ENCODE results near the gene TAP1. TPM values are rescaled to one million over a fixed set of nuclear protein-coding genes. Genes with fewer than 3 reads are reported as not detected.
A peak's percentile ranks its signal among the peaks of the same experiment; 100 is the strongest.

Gene TAP1
- total RNA-seq, 1 experiment from 2014 or later, result 12.1 TPM

DNA sequence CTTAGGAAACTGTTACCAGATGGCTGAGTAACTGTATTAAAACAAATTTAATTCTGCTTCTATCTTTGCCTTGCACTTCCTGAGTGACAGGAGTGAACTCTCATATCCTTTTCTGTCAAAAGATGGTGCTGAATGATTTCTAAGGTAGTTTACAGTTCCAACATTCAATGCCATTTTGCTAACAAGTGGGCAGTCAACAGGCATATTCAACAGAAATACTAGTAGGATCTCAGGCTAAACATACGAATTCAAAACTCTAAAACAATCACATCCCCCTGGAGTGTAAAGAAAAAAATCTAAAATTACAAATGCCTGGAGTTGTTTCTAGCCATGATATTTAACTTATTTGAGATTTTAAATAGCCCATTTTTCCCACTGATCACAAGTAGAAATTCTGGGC is 7.2 kb upstream of the TAP1 start:
- peaks cover 36% of the 10 kb centered on the region for H3K27me3 Mint-ChIP-seq (ENCODE audit: low read depth)
- no peak overlapping the region for H2AFZ ChIP-seq (ENCODE audit: low read length)

More for the DNA sequence above, 7.2 kb upstream of the TAP1 start:
- Histone ChIP-seq H3K23me2 (ENCODE audit: insufficient read length, low read depth, low read length, poor library complexity, severe bottlenecking) (no peaks in the 10 kb centered on the region), H3K4me2 (ENCODE audit: insufficient read depth, insufficient read length, low read length) (no peak overlapping the region), H3K18ac (ENCODE audit: insufficient read length, low read depth, low read length) (no peak overlapping the region), H3K14ac (ENCODE audit: insufficient read depth, low read length) (no peak overlapping the region), H3K79me2 (ENCODE audit: insufficient read depth, low read length) (no peaks in the 10 kb centered on the region), H3T11ph (ENCODE audit: low read length) (peak overlapping the region; percentile 82), H3K56ac (ENCODE audit: insufficient read length, low read depth, low read length) (no peak overlapping the region), H2BK12ac (ENCODE audit: insufficient read length, low read depth, low read length) (no peak overlapping the region), H3K23ac (ENCODE audit: insufficient read length, low read depth, low read length) (no peak overlapping the region), H3K79me1 (ENCODE audit: insufficient read depth, low read depth, low read length, poor library complexity, severe bottlenecking) (no peaks in the 10 kb centered on the region), H4K20me1 (ENCODE audit: control insufficient read depth, insufficient read depth, insufficient read length) (no peaks in the 10 kb centered on the region), H3K4ac (ENCODE audit: low read depth, low read length) (no peak overlapping the region), H3K9me3 (ENCODE audit: control insufficient read depth, low read depth, low read length) (no peaks in the 10 kb centered on the region), H2BK120ac (ENCODE audit: low read depth, low read length, poor library complexity, severe bottlenecking) (no peak overlapping the region), H2BK5ac (ENCODE audit: insufficient read length, low read length) (no peak overlapping the region), H3K4me1 (ENCODE audit: insufficient read depth, low read length) (no peaks in the 10 kb centered on the region), H3K9ac (ENCODE audit: extremely low read depth, insufficient read length, low read length) (no peak overlapping the region), H3K27ac (ENCODE audit: insufficient read length, low read depth, low read length) (no peak overlapping the region), H3K27me3 (ENCODE audit: insufficient read depth, low read length) (peaks cover under 1% of the 10 kb centered on the region; the same call in 1 of the 2 replicates), H2BK20ac (ENCODE audit: low read depth, low read length, poor library complexity, severe bottlenecking) (peak overlapping the region; percentile 49), H2BK15ac (ENCODE audit: low read depth, low read length) (no peak overlapping the region), H4K8ac (replicated peaks; ENCODE audit: insufficient read length, low read depth, low read length) (no peak overlapping the region), H4K91ac (ENCODE audit: insufficient read length, low read depth, low read length) (no peak overlapping the region), H2AK5ac (ENCODE audit: insufficient read length, low read length) (no peak overlapping the region), H4K5ac (ENCODE audit: insufficient read length, low read depth, low read length) (no peak overlapping the region)
- H3K9me3 Mint-ChIP-seq, result no peaks in the 10 kb centered on the region
- H3K4me1 Mint-ChIP-seq, result peaks cover 8 to 9% of the 10 kb centered on the region in 2 experiments
- no CpG with 5 or more reads among the region's 1 CpG for WGBS (ENCODE audit: extremely low coverage, insufficient read length, low lambda C conversion rate)
- no peaks in the 10 kb centered on the region for H3K36me3 Mint-ChIP-seq (ENCODE audit: insufficient read depth in 1 of 3, low read depth in 3 of 3)
- peak overlapping the region in 1 of 3 experiments; percentile 72; a peak in 2 of 7 replicates for H3K27ac Mint-ChIP-seq
- TF ChIP-seq, protein P1, sequence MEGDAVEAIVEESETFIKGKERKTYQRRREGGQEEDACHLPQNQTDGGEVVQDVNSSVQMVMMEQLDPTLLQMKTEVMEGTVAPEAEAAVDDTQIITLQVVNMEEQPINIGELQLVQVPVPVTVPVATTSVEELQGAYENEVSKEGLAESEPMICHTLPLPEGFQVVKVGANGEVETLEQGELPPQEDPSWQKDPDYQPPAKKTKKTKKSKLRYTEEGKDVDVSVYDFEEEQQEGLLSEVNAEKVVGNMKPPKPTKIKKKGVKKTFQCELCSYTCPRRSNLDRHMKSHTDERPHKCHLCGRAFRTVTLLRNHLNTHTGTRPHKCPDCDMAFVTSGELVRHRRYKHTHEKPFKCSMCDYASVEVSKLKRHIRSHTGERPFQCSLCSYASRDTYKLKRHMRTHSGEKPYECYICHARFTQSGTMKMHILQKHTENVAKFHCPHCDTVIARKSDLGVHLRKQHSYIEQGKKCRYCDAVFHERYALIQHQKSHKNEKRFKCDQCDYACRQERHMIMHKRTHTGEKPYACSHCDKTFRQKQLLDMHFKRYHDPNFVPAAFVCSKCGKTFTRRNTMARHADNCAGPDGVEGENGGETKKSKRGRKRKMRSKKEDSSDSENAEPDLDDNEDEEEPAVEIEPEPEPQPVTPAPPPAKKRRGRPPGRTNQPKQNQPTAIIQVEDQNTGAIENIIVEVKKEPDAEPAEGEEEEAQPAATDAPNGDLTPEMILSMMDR (conservative IDR thresholded peaks at IDR 0.05), result no peak
- H3K4me3 Mint-ChIP-seq, result no peak overlapping the region
- DNase-seq, result no peak
